ENCODE data around the gene PGPEP1.

PGPEP1 gene

GRCh38 chr19:18291590-18292461, 48.6 kb upstream of the PGPEP1 start:
- peaks cover 18% of the 10 kb centered on the region for H3K4me1 ChIP-seq (ENCODE audit: insufficient read depth, low read length, severe bottlenecking)
- no peaks in the 10 kb centered on the region for H3K79me2 ChIP-seq (ENCODE audit: insufficient read depth, low read length)
- TF ChIP-seq EZH2 (IDR thresholded peaks at IDR 0.05; ENCODE audit: borderline replicate concordance, low read length) = no peak
- no peak for TF ChIP-seq CTCF (IDR thresholded peaks at IDR 0.05; ENCODE audit: low read length)
- H3K27me3 ChIP-seq (ENCODE audit: insufficient read depth, low read length) = peaks cover 4% of the 10 kb centered on the region; the same call in 1 of the 2 replicates
- no peak overlapping the region for H2AFZ ChIP-seq (ENCODE audit: low read length)
- peak overlapping the region; percentile 59 for H3K4me2 ChIP-seq (ENCODE audit: low read length)
- H3K9ac ChIP-seq (ENCODE audit: low read length) = no peak overlapping the region; the same call in 1 of the 2 replicates
- H3K9me3 ChIP-seq (ENCODE audit: low read length) = no peaks in the 10 kb centered on the region
- H3K9me2 ChIP-seq (ENCODE audit: low read depth, low read length) = no peaks in the 10 kb centered on the region
- peak overlapping the region; percentile 34 for H3K4me3 ChIP-seq (ENCODE audit: low read depth, low read length, poor library complexity, severe bottlenecking)
- H3K36me3 ChIP-seq (ENCODE audit: insufficient read depth, low read length) = no peaks in the 10 kb centered on the region
- no peak overlapping the region for H3K27ac ChIP-seq (ENCODE audit: low read depth, low read length, poor library complexity, severe bottlenecking)
- no peaks in the 10 kb centered on the region for H4K20me1 ChIP-seq (ENCODE audit: insufficient read depth, low read length)
- H3F3A ChIP-seq (ENCODE audit: insufficient read depth, low read length) = no peaks in the 10 kb centered on the region

DNA sequence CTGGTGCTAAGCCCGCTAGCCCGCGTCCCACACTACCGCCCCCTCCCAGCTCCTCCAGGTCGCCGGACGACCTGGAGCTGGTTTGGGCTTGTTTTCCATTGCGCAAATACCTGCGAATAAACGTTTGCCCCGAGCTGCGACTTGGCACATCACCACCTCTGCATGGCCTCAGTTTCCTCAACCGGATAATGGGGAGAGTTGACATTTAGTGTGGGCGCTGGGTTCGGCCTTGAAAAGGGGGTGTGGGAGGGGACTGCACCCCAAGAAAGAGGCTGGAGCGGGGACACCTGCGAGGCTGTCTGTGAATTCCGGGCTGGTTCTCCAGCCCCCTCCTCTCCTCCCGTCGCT, 48.0 kb upstream of the PGPEP1 start:
- H3K4me2 ChIP-seq (ENCODE audit: low read length) = peak overlapping the region; percentile 59
- no peaks in the 10 kb centered on the region for H3K79me2 ChIP-seq (ENCODE audit: insufficient read depth, low read length)
- no peaks in the 10 kb centered on the region for H3K36me3 ChIP-seq (ENCODE audit: insufficient read depth, low read length)
- H4K20me1 ChIP-seq (ENCODE audit: insufficient read depth, low read length) = no peaks in the 10 kb centered on the region
- H3F3A ChIP-seq (ENCODE audit: insufficient read depth, low read length) = no peaks in the 10 kb centered on the region
- no peaks in the 10 kb centered on the region for H3K9me3 ChIP-seq (ENCODE audit: low read length)
- TF ChIP-seq CTCF (IDR thresholded peaks at IDR 0.05; ENCODE audit: low read length) (no peak), EZH2 (IDR thresholded peaks at IDR 0.05; ENCODE audit: borderline replicate concordance, low read length) (no peak)
- peak overlapping the region; percentile 34 for H3K4me3 ChIP-seq (ENCODE audit: low read depth, low read length, poor library complexity, severe bottlenecking)
- H3K27ac ChIP-seq (ENCODE audit: low read depth, low read length, poor library complexity, severe bottlenecking) = no peak overlapping the region
- no peaks in the 10 kb centered on the region for H3K9me2 ChIP-seq (ENCODE audit: low read depth, low read length)
- H3K4me1 ChIP-seq (ENCODE audit: insufficient read depth, low read length, severe bottlenecking) = peaks cover 18% of the 10 kb centered on the region
- H3K9ac ChIP-seq (ENCODE audit: low read length) = no peak overlapping the region
- no peak overlapping the region for H2AFZ ChIP-seq (ENCODE audit: low read length)
- H3K27me3 ChIP-seq (ENCODE audit: insufficient read depth, low read length) = peaks cover 7% of the 10 kb centered on the region; the same call in 1 of the 2 replicates

DNA sequence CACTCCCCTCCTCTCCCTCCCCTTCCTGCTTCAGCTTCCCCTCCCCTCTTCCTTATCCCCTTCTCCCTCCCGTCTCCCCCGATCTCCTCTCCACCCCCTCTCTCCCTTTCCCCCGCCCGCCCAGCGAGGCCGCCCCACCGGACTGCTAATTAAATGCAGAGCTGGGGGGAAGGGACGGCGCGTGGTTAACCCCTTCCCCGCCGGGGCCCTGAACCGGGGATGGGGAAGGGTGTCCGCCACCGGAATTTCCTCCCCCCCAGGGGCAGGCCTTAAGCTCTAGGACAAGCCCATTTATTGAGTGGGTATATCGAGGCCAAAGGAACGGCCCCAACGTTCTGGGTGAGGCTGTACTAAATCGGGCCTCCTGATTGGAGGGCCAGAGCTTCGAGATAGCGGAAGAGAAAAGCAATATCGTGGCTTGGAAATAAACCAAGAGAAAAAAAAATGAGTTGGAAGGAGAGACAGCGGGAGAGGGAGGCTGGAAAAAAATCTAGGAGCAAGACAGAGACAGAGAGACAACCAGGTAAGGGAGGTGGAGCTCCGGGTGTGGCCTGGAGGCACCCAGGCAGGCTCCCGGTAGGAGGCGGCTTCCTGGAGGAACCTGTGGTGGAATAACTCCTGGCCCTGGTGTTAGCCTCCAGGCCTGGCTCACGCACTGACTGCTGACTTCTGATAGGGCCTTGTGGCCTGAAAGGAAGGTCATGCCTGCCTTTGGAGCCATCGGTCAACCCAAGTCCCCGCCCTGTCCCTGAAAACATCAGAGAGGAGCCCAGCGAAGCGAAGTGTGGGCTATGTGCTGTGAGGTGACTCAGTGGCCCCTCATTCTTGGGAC, 47.4 kb upstream of the PGPEP1 start:
- Histone ChIP-seq H3K27ac (ENCODE audit: low read depth, low read length, poor library complexity, severe bottlenecking) (no peak overlapping the region), H2AFZ (ENCODE audit: low read length) (no peak overlapping the region), H3F3A (ENCODE audit: insufficient read depth, low read length) (no peaks in the 10 kb centered on the region)

More for the DNA sequence above, 47.4 kb upstream of the PGPEP1 start:
- no peaks in the 10 kb centered on the region for H3K9me3 ChIP-seq (ENCODE audit: low read length)
- TF ChIP-seq CTCF (IDR thresholded peaks at IDR 0.05; ENCODE audit: low read length) (no peak), EZH2 (IDR thresholded peaks at IDR 0.05; ENCODE audit: borderline replicate concordance, low read length) (no peak)
- H3K4me3 ChIP-seq (ENCODE audit: low read depth, low read length, poor library complexity, severe bottlenecking) = no peak overlapping the region
- no peaks in the 10 kb centered on the region for H3K36me3 ChIP-seq (ENCODE audit: insufficient read depth, low read length)
- H3K9me2 ChIP-seq (ENCODE audit: low read depth, low read length) = no peaks in the 10 kb centered on the region
- no peak overlapping the region for H3K9ac ChIP-seq (ENCODE audit: low read length)
- H3K79me2 ChIP-seq (ENCODE audit: insufficient read depth, low read length) = no peaks in the 10 kb centered on the region
- no peaks in the 10 kb centered on the region for H4K20me1 ChIP-seq (ENCODE audit: insufficient read depth, low read length)
- peaks cover 9% of the 10 kb centered on the region; the same call in 1 of the 2 replicates for H3K27me3 ChIP-seq (ENCODE audit: insufficient read depth, low read length)
- H3K4me1 ChIP-seq (ENCODE audit: insufficient read depth, low read length, severe bottlenecking) = peaks cover 18% of the 10 kb centered on the region
- peak overlapping the region; percentile 59 for H3K4me2 ChIP-seq (ENCODE audit: low read length)

All from OCI-LY1 (cell line).